GM18517 (cell line): ENCODE data around the gene PARD3B.
"Not testable (repeated sequence)": the region's sequence is repeated elsewhere in the genome, so short reads cannot be mapped to it uniquely, and the experiment has no call there.

Experiments used
- ATAC-seq: cut with Tn5 transposase; IDR thresholded peaks from one replicate; pipeline ENCODE4 v1.9.1; 2021; ENCODE audit warnings: mild to moderate bottlenecking, moderate library complexity; ENCODE audit not compliant: unreplicated experiment

Gene PARD3B

DNA sequence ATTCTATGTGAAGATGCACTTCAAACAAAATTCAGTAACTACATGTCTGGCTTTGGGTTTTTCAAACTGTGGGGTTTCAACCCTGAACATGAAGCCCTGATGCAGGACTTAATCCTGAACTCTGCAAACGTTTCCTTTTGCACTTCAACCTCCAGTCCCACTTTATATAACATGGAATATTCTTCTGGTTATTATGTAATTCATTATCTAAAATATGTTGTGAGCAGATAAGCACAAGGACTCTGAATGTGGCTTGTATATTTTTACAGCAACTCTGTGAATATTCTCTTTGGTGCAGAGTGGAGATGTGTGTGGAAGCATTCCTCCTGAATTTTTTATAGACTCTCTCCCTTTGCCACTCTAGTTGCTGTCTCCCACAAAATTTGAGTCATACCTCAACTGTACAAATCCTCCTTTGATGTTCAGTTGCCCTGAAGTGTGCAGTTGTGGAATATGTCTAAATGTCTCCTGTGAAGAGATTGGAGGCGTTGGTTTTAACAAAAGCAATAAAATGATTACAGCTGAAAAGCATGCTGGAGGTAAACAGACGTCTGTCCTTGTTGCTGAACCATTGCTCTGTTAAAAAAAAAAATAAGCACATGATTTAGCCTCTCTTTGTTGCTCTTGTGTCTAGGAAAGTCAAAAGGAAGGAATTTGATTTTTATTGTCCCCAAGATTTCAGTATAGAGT is 931.9 kb downstream of the PARD3B start:
- no peak for ATAC-seq

DNA sequence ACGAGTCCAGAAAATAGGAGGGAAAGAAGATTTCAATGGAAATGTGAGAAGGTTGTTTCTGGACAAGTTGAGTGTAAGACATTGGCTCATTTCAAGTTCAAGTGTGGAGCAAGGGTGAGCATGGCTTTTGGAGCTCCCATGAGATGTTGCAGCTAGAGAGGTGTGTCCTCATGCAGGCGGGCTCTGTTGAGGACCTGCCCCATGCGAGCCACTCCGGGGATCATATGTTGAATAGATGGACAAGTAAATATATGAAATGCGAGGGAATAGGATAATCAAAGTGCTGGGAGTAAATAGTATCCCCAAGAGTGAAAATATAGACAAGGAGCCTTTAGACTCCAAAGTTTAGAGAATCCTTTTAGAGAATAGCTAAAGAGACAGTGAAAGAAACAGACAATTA is 936.6 kb downstream of the PARD3B start:
- no peak for ATAC-seq

DNA sequence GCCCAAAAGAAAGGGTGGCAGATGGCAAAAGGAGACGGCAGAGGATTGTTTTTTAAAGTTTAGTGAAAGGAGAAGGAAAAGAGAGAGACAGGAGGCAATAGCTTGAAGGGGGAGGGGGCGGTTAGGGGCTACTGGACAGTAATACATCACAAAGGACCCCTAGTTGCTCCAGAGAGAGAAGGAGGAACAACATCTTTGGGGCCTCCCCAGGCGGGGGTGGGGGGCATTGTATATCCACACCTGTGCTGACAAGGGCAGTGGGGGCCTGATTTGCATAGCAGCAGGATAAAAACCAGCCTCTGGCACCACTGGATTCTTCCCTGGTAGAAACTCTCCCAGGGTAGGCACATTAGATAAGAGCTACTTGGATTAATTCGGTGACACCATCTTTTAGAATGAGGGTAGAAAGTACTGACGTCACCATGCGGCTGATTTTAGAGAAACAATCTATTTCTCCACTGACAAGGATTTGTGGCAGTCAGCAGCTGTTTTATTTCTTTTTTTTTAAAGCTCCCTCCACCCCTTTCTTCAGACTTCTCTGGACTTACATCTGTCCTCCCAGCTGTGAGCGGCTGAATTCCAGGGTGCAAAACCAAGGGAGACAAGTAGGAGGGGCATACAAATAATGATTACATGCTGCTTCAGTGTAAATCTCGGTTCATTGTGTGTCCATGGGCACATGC is 937.3 kb downstream of the PARD3B start:
- no peak for ATAC-seq

DNA sequence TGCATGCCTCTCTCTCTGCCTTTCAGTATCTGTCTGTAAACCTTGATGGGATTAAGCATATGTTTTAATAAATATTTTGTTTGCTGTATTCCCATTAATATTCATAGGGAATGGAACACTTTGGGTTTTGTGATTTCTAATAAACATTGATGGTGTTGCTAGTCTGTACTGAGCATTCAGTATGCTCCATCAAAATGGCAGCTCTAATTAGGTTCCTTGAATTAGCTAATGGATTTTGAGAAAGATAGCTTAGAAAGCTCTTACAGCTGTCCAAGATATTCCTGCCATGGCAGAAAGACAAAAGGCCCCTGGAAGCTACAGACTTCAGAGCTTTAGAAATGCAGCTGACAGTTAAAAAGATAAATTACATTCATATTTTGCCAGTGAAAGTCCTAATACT is 937.8 kb downstream of the PARD3B start:
- ATAC-seq, result no peak

DNA sequence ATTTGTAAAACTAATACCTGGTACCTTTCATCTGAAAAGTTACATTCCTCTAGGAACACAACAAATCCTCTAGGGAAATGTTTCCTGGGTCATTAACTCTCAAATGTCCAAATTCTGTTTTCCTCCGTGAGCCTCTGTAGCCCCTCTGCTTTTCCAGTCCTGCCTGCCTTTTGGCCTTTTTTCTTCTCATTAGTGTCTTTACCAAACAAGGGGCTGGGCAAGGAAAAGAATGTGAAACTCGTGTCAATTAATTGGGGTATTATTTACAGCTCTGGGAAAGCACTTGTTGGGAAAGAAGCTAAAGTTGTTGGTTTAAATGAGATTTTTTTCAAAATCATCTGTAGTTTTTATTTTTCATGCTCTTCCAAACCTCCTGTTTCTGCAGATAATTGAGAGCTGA is 938.9 kb downstream of the PARD3B start:
- no peak for ATAC-seq

DNA sequence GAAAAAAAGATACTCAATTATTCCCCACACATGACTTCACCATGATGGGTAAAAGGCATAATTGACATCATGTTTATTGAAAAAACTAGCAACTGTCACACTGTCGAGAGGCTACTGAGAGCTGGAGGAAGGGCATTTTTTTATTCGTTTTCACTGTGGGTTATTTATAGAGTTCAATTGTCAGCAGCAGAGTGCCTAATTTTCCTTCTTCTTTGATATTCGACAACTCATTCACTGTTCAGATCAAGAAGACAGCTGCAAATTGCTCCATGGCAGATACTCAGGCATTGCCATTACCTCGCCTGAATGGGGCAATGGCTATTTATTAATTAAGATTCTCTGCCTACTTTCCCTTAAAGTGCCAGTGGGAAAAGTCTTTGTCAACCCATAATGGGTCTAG is 939.5 kb downstream of the PARD3B start:
- no peak for ATAC-seq

DNA sequence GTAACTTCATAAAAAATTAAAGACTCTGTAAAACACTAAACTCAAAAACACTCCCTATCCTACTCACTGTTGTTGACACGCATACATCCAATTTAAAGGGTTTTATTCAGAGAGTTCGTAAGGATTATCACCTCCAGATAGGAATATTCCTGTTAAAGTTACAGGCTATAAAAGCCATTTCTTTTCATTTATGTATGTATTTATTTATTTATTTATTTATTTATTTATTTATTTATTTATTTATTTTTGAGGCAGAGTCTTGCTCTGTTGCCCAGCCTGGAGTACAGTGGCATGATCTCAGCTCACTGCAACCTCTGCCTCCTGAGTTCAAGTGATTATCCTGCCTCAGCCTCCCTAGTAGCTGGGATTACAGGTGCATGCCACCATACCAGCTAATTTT is 948.3 kb downstream of the PARD3B start:
- ATAC-seq, result not testable (repeated sequence)

DNA sequence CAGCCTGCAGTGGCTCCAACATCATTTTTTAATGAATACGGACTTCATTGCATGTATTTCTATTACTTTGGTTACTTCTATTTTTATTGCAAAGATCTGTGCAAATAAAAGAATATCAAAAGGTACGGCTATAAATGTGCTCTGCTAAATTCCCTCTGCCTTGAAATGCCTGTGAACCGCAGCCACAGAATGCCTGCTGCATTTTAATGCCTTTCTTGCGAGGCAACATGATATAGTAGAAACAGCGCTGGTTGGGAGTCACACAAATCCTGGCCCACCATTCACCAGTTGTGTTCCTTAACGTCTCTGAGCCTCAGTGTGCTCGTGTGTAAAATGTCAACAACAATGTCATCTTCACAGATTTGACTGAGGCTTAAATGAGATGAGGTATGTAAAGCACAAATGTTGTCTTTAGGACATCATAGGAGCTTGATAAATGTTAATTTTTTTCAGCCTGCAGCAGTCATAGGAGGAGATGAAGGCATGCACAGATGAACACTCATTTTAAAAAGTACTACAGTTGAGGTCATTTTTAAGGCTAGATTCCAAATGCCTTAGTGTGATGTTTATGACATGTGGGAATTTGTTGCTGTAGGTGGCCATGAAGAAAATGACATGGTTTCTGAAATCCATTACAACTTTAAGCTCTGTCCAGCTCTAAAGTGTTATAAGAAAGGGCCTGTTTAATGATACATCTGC is 949.4 kb downstream of the PARD3B start:
- no peak for ATAC-seq

DNA sequence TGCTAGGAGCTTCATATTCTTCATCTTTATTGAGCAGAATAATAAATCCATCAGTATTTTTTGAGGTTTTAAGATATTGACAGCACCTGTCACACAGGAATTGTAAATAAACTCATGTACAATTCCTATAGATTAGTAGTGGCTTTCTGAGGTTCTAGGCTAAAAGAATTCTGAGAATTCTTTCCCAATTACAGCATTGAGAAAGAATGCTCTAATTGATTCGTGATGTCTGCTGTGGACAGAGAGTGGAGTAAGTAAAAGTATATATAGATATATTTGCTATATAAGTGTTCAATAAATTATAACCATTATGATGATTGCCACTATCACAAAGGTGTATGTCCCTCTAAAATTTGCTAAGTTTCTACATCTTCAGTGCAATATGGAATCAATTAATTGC is 950.5 kb downstream of the PARD3B start:
- no peak for ATAC-seq

DNA sequence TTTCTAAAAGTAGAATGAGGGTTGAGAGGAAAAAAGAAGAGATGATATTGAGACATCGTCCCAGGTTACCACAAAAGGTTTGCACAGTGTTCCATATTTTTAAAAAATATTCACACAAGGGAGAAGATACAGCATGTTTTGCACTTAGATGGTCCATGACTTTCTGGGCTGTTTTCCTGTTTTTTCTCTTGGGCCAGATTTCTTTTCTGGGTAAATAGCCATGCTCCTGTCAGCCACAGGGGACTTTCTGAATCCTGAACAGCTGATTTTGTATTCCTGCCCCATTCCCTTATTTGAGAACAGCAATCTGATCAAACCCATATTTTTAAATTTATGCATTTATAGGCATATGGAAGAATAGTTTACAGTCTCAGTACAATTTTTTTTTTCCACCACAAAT is 951.1 kb downstream of the PARD3B start:
- no peak for ATAC-seq

DNA sequence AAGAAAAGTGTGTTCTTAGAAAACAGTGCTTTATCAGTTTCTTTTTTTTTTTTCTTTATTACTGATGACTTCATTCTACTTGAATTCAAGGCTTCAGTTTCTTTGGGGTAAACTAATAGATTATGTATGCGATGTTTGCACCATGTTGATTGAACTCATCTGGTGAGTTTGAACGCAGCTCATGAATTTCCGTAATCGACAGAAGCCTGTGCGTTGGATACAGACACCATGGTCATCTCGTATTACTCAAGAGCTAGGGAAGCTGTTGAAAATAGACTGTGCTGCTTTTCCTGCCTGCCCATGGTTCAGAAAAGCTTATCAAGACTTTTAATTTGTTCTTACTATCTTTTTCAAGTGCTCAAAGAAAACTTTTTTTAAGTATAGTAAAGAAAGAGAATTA is 951.5 kb downstream of the PARD3B start:
- no peak for ATAC-seq

DNA sequence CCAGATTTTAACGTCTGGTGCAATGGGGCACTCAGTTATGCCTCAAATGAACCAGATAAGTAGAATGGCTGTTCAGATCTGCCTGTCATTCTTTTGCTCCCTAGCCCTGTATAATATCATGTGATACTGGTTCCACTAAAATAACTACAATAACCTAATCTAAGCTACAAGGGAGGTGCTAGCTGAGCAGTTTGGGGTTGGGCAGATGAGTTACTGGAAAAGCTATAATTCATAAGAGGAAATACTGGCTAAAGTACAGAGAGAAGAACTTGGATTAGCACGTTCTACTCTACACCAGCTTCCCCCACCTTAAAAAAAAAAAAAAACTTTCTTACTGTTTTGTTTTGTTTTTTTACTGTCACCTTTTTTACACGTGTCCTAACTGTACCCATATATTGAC is 953.7 kb downstream of the PARD3B start:
- ATAC-seq, result no peak

DNA sequence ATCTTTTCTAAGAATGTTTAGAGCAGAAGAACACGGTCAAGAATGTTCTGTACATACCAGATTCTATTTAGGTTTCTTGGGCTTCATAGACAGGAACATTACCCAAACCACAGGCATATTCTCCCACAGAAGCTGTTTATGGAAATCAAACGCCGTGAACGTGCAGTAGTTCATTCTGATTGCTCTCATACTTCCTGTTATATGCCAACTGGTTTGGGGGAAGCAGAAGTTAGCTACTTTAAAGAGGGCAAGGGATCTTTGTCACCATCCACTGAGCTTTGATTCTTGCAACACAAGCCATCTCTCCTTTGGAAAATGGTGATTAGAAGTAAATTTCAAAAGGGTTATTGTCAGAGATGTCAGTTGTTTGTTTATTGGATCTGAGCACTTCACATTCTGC is 954.8 kb downstream of the PARD3B start:
- no peak for ATAC-seq

DNA sequence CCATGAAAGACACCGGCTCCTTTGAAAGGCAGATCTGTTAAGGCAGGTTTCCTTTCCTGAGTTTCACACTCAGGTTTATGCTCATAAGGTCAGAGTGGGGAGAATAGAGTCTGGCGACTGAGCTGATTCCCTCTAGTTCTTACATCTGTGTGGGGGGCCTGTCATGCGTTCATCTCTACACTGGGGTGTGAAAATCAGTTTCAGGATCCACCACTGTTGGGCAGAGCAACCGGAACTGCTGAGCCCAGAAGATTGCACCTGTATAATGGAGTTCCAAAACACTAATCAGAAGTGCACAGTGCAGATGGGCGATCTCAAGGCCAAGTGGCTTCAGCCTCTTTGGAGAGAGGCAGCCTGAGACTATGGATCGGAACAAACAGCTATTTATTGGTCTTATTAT is 955.7 kb downstream of the PARD3B start:
- no peak for ATAC-seq

DNA sequence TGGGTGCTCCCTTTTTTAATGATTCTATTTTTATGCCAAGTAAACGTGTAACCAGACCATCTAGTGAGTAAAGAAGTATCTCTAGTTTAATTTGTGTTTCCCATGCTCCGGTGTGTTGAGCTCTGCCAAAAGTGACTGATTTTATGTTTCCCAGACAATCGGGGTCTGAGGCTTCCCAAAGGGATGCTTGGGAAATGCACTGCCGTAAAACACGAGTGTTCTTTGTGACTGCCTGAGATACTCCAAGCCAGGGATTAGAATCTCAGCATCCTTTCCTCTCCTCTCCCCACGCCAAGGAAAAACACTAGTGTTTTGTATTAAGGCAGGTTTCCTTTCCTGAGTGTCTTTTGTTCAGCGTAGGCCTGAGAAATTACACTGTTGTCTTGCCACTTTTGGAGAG is 956.6 kb downstream of the PARD3B start:
- no peak for ATAC-seq

DNA sequence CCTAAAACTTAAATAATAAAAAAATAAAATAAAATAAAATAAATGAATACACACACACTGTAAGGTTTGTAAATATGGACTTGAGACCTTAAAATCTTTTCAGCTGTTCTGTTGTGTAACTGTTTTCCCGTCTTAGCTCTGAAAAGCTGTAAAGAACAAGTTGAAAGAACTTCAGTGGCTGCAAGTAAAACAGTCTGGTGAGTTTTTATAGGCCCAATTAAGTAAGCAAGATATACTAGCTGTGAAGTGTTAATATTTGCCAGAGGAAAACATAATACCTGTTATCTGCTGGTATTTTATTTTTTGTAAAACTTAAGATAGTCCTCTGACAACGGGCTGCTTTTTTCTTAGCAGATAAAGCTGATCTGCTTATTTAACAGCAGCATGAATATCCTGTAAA is 960.1 kb downstream of the PARD3B start:
- no peak for ATAC-seq

DNA sequence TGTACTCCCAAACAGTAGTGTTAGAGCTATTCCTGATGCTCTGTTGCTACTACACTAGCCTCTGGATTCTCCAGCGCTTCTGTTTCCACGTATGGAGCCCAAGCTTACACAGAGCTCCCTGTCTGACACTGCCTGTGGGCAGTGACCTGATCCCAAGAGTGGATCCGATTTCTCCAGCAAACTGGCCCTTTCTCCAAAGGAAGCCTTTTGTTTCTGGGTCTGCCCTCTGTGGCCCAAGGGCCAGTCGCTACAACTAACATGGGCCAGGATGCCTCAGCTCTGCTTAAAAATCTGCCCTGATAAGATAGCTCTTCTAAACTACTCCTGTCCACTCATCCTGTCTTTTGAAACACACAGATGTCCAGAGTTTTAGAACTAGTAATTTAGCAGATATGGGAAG is 964.4 kb downstream of the PARD3B start:
- no peak for ATAC-seq

DNA sequence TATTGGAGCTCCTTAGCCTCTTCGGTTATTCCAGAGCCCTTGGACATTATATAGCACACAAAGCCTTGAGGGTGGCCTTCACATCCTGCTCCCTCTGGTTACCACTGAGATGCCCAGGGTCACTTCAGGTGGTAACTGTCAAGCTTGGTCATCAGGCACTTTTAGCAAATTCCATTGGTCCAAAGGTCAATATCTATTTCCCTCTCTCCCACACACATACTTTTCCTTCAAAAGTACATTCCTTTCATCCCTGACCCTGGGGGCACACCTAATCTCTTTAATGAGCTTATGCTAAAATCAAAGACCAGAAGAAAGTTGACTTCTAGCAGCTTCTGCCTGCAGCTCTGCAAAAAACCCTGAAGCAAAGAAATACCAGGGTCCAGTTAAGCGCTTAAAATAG is 965.1 kb downstream of the PARD3B start:
- no peak for ATAC-seq

DNA sequence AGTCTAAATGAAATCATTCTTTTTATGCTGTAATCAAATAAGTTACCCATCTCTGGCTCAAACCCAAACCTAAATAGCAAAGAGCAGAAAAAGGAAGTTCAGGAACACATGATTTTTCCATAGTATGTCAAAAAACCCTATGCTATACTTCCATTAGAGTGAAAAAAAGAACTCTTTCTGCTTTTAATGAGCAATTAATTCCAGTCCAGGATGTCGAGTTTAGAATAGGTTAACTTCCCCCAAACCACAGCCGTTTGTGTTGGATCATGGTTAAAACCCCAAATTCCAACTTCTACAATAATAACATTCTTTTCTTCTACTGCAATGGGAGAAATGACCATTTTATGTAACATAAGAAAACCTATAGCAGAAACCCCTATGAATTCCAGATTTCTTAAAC is 965.9 kb downstream of the PARD3B start:
- ATAC-seq, result no peak

DNA sequence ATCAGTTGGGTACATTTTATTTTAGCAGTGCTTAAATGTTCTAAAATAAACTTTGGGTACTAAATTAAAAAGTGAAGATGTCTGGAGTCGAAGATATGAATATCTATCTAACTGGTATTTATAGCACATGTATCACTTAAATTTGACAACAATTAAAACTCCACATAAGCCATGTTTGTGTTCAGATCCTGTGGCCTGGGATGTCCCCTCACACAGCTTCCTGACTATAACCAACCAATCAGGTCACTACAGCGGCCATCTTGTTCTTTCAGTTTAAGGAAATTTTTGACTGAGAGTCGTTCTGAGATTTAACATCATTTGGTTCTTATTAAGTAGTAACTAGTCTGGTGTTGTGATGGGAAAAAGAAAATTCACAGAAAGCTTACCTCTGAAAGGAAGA is 966.4 kb downstream of the PARD3B start:
- no peak for ATAC-seq

DNA sequence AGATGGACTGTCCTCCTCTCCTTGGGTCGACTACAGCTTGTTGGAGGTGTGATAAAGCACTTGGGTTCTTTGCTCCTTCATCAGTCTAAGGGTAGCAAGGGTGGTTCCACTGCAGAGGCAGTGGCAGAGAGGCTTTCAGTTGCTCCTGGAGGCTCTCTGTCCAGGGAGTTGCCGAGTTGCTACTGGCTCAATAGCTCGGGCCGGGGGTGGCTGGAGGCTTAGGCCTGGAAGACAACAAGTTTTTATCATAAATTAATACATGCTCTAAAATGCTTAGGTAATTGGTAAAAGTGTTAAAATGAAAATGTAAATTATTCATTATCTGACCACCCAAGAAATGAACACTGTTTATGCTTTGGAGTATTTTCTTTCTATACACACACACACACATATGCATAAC is 975.0 kb downstream of the PARD3B start:
- ATAC-seq, result no peak

DNA sequence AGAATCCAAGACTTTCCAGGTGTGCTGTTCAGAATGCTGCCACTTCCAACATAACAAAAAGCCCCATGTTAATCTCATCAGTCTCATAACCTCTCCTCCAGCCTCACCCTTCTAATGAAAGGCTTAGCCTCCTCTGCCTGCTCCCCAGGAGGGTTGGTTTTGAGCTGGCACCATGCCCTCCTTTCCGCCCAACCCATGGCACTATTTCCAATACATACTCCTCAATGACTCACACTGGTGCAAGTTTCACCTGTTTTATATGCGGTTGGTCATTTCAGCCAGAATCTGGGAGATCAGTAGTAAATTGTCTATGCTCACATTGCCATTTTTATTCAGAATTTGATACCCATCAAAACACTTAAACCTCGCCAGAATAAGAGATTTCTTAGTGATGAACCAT is 979.4 kb downstream of the PARD3B start:
- no peak for ATAC-seq
